Upper lobe of left lung (tissue), 4 donors: ENCODE measurements around the gene LRCOL1.

Experiments
- EP300 ChIP-seq, 4 donors: sonication (generic); formaldehyde crosslinking; IDR thresholded peaks; one replicate each; pipeline ENCODE4 v1.5.1; 2017; ENCODE audit warnings: antibody characterized with exemption in 4 of 4, control low read depth in 2 of 4
- POLR2A ChIP-seq, 4 donors: fragments of 450-650 bp; IDR thresholded peaks; one replicate each; pipeline ENCODE4 v1.5.1; 2016 to 2017; ENCODE audit warnings: antibody characterized with exemption in 4 of 4, mild to moderate bottlenecking in 2 of 4
- TF ChIP-seq, protein P1 (sequence below), 6 experiments: fragments of 450-650 bp in 4 of 6; fragments of 200-600 bp in 2 of 6; sonication (generic) in 2 of 6; IDR thresholded peaks; one replicate each; pipeline ENCODE4 v1.5.1; 2016 to 2019; ENCODE audit warnings: antibody characterized with exemption in 6 of 6

DNA sequence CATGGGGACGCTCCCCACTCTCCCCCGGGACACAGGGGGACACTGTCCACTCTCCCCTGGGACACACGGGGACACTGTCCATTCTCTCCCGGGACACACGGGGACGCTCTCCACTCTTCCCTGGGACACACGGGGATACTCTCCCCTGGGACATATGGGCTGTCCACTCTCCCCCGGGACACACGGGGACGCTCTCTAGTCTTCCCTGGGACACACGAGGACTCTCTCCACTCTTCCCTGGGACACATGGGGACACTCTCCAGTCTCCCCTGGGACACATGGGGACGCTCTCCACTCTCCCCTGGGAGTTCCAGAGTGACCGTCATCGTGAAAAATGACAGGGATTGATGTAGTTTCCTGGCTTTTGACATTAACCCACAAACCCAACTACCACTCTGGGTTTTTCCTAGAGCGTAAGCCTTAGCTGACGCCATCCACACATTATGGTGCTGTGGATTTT lies 5.2 kb upstream of the LRCOL1 start:
- TF ChIP-seq, protein P1, sequence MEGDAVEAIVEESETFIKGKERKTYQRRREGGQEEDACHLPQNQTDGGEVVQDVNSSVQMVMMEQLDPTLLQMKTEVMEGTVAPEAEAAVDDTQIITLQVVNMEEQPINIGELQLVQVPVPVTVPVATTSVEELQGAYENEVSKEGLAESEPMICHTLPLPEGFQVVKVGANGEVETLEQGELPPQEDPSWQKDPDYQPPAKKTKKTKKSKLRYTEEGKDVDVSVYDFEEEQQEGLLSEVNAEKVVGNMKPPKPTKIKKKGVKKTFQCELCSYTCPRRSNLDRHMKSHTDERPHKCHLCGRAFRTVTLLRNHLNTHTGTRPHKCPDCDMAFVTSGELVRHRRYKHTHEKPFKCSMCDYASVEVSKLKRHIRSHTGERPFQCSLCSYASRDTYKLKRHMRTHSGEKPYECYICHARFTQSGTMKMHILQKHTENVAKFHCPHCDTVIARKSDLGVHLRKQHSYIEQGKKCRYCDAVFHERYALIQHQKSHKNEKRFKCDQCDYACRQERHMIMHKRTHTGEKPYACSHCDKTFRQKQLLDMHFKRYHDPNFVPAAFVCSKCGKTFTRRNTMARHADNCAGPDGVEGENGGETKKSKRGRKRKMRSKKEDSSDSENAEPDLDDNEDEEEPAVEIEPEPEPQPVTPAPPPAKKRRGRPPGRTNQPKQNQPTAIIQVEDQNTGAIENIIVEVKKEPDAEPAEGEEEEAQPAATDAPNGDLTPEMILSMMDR (IDR thresholded peaks at IDR 0.05) = no peak
- TF ChIP-seq POLR2A (IDR thresholded peaks at IDR 0.05) = no peak
- TF ChIP-seq EP300 (IDR thresholded peaks at IDR 0.05) = no peak
